ENCODE results near the gene PREX1. TPM values are rescaled to one million over a fixed set of nuclear protein-coding genes. Genes with fewer than 3 reads are reported as not detected.
"Not testable (repeated sequence)": the region's sequence is repeated elsewhere in the genome, so short reads cannot be mapped to it uniquely, and the experiment has no call there.

Gene PREX1
- total RNA-seq, 2 experiments from 2014 or later: 130 to 156 TPM

GRCh38 chr20:48604936-48605335 is 222.9 kb downstream of the PREX1 start:
- DNase-seq (no peak), ATAC-seq (no peak)
- H3K4me1 Mint-ChIP-seq: peaks cover 8% of the 10 kb centered on the region
- H3K9me3 Mint-ChIP-seq (ENCODE audit: low read depth): no peaks in the 10 kb centered on the region
- no peak overlapping the region for H3K4me3 Mint-ChIP-seq
- H3K27me3 Mint-ChIP-seq: no peaks in the 10 kb centered on the region
- CTCF ChIA-PET: no interaction called here
- H3K36me3 Mint-ChIP-seq: no peaks in the 10 kb centered on the region
- no peak overlapping the region for H3K27ac Mint-ChIP-seq

- ATAC-seq: no peak
- Mint-ChIP-seq H3K27ac (no peak overlapping the region), H3K9me3 (ENCODE audit: low read depth) (no peaks in the 10 kb centered on the region), H3K36me3 (no peaks in the 10 kb centered on the region), H3K27me3 (no peaks in the 10 kb centered on the region), H3K4me1 (peaks cover 4% of the 10 kb centered on the region), H3K4me3 (no peak overlapping the region)
- DNase-seq: no peak
- CTCF ChIA-PET: interaction anchor here (1.4 kb wide), 1 partner anchor 16 kb away, joined by 4 read pairs; no protein-coding TSS in a partner anchor
These were observed 223.4 kb downstream of the PREX1 start for GRCh38 chr20:48604426-48604825.

GRCh38 chr20:48603819-48604405 is 223.9 kb downstream of the PREX1 start:
- CTCF ChIA-PET: interaction anchor here (1.4 kb wide), 1 partner anchor 17 kb away, joined by 4 read pairs; no protein-coding TSS in a partner anchor
- DNase-seq: no peak
- no peak for ATAC-seq
- no peaks in the 10 kb centered on the region for H3K9me3 Mint-ChIP-seq (ENCODE audit: low read depth)
- no peaks in the 10 kb centered on the region for H3K36me3 Mint-ChIP-seq
- no peaks in the 10 kb centered on the region for H3K4me1 Mint-ChIP-seq
- no peaks in the 10 kb centered on the region for H3K27me3 Mint-ChIP-seq
- no peak overlapping the region for H3K4me3 Mint-ChIP-seq
- H3K27ac Mint-ChIP-seq: no peak overlapping the region

- no peaks in the 10 kb centered on the region for H3K4me1 Mint-ChIP-seq
- H3K4me3 Mint-ChIP-seq: no peak overlapping the region
- no peak for ATAC-seq
- H3K36me3 Mint-ChIP-seq: no peaks in the 10 kb centered on the region
- H3K9me3 Mint-ChIP-seq (ENCODE audit: low read depth): no peaks in the 10 kb centered on the region
- H3K27me3 Mint-ChIP-seq: no peaks in the 10 kb centered on the region
- H3K27ac Mint-ChIP-seq: no peak overlapping the region
- CTCF ChIA-PET: interaction anchor here (1.4 kb wide), 1 partner anchor 17 kb away, joined by 4 read pairs; no protein-coding TSS in a partner anchor
- DNase-seq: no peak
These were observed 224.5 kb downstream of the PREX1 start for GRCh38 chr20:48603116-48603818.

GRCh38 chr20:48601798-48602197 is 226.0 kb downstream of the PREX1 start:
- Mint-ChIP-seq H3K4me3 (no peak overlapping the region), H3K27ac (no peak overlapping the region), H3K36me3 (no peaks in the 10 kb centered on the region), H3K27me3 (no peaks in the 10 kb centered on the region), H3K4me1 (no peaks in the 10 kb centered on the region), H3K9me3 (ENCODE audit: low read depth) (no peaks in the 10 kb centered on the region)
- CTCF ChIA-PET: no interaction called here
- DNase-seq (no peak), ATAC-seq (no peak)

GRCh38 chr20:48600470-48600945 is 227.3 kb downstream of the PREX1 start:
- no peak for ATAC-seq
- DNase-seq: no peak
- no peak overlapping the region for H3K27ac Mint-ChIP-seq

GRCh38 chr20:48599748-48600469 is 227.9 kb downstream of the PREX1 start:
- no peak for DNase-seq
- no peaks in the 10 kb centered on the region for H3K4me1 Mint-ChIP-seq
- no peaks in the 10 kb centered on the region for H3K36me3 Mint-ChIP-seq
- no peak for ATAC-seq
- H3K9me3 Mint-ChIP-seq (ENCODE audit: low read depth): no peaks in the 10 kb centered on the region
- no peak overlapping the region for H3K4me3 Mint-ChIP-seq
- no peak overlapping the region for H3K27ac Mint-ChIP-seq
- H3K27me3 Mint-ChIP-seq: peaks cover 2% of the 10 kb centered on the region
- CTCF ChIA-PET: no interaction called here

More at GRCh38 chr20:48600470-48600945, 227.3 kb downstream of the PREX1 start:
- H3K4me1 Mint-ChIP-seq: no peaks in the 10 kb centered on the region
- H3K27me3 Mint-ChIP-seq: peaks cover 2% of the 10 kb centered on the region
- no peak overlapping the region for H3K4me3 Mint-ChIP-seq
- H3K9me3 Mint-ChIP-seq (ENCODE audit: low read depth): no peaks in the 10 kb centered on the region
- CTCF ChIA-PET: no interaction called here
- no peaks in the 10 kb centered on the region for H3K36me3 Mint-ChIP-seq

GRCh38 chr20:48599106-48599747 is 228.6 kb downstream of the PREX1 start:
- Mint-ChIP-seq H3K27ac (no peak overlapping the region), H3K9me3 (ENCODE audit: low read depth) (no peaks in the 10 kb centered on the region), H3K36me3 (no peaks in the 10 kb centered on the region), H3K27me3 (peaks cover 2% of the 10 kb centered on the region), H3K4me3 (no peak overlapping the region), H3K4me1 (no peaks in the 10 kb centered on the region)
- DNase-seq: no peak
- ATAC-seq: no peak
- CTCF ChIA-PET: no interaction called here

GRCh38 chr20:48598303-48598941 is 229.4 kb downstream of the PREX1 start:
- H3K27ac Mint-ChIP-seq; H3K4me1 Mint-ChIP-seq; H3K27me3 Mint-ChIP-seq; ATAC-seq; H3K4me3 Mint-ChIP-seq; DNase-seq; H3K36me3 Mint-ChIP-seq; H3K9me3 Mint-ChIP-seq (ENCODE audit: low read depth); CTCF ChIA-PET: not testable (repeated sequence)

- ATAC-seq (no peak), DNase-seq (no peak)
- H3K27me3 Mint-ChIP-seq: peaks cover 2% of the 10 kb centered on the region
- H3K9me3 Mint-ChIP-seq (ENCODE audit: low read depth): no peaks in the 10 kb centered on the region
- H3K27ac Mint-ChIP-seq: no peak overlapping the region
- no peak overlapping the region for H3K4me3 Mint-ChIP-seq
- CTCF ChIA-PET: no interaction called here
- H3K4me1 Mint-ChIP-seq: no peaks in the 10 kb centered on the region
- H3K36me3 Mint-ChIP-seq: no peaks in the 10 kb centered on the region
These were observed 230.1 kb downstream of the PREX1 start for GRCh38 chr20:48597521-48598302.

GRCh38 chr20:48596334-48596898 is 231.4 kb downstream of the PREX1 start:
- no peak for ATAC-seq

More at GRCh38 chr20:48596334-48596898, 231.4 kb downstream of the PREX1 start:
- Mint-ChIP-seq H3K9me3 (ENCODE audit: low read depth) (no peaks in the 10 kb centered on the region), H3K4me1 (no peaks in the 10 kb centered on the region), H3K27me3 (peaks cover 6% of the 10 kb centered on the region), H3K4me3 (no peak overlapping the region), H3K27ac (no peak overlapping the region), H3K36me3 (no peaks in the 10 kb centered on the region)
- CTCF ChIA-PET: interaction anchor here (1.5 kb wide), 1 partner anchor 24 kb away, joined by 3 read pairs; no protein-coding TSS in a partner anchor
- no peak for DNase-seq

Data from activated CD8-positive, alpha-beta memory T cell treated with anti-CD3 and anti-CD28 coated beads, Interleukin-2, amount 10 ng/mL, durations not matched to agents 7 days and 5 days (primary cell).